Stimulated activated CD4-positive, alpha-beta T cell treated with anti-CD3 and anti-CD28 coated beads, Interleukin-1b, Interleukin-23, amount 100 ng/mL, for 4 hours (primary cell): ENCODE results near the gene TMEM131L.
A peak's percentile ranks its signal among the peaks of the same experiment; 100 is the strongest.
"Not testable (repeated sequence)": the region's sequence is repeated elsewhere in the genome, so short reads cannot be mapped to it uniquely, and the experiment has no call there.

Source experiments
- DNase-seq, 2 donors: peaks; one replicate each; pipeline ENCODE4 v3.0.0-alpha.2; 2020; ENCODE audit warnings: low read depth in 2 of 2

The TMEM131L gene

DNA sequence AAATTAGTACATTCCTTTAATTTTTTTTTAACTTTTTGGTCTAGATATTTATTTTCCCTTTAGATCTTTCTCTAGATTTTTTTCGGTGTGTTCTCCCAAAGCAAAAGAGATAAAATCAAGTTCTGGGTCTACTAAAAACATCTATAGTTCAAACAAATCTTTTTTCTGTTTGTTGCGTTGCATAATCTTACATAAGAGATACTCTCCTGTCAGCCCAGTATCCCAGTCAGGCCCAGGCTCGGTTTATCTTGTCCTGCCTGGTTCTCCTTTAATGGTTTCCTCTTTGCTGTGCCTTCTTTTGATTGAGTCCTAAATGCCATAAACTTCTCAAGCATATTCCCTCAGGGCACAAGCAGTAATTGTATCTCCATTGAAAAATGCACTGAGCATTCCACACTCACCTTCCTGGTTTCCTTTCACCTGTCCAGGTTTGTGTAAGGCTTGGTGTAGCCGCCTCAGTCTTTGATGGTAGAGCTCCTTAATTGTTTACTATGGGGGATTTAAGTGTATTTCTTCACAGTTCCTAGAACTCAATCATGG is 104.9 kb downstream of the TMEM131L start:
- DNase-seq: no peak

DNA sequence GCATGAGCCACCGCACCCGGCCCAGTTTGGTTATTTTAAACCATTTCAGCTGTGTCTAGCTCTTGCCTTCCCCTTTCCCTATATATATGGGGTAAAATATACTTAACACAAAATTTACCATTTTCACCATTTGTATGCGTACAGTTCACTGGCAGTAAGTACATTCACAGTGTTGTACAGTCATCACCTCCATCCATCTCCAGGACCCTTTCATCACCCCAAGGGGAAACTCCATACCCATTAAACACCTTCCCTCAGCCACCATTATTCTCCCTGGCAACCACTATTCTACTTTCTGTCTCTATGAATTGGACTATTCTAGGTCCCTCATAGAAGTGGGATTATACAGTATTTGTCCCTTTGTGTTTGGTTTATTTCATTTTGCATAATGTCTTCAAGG is 106.4 kb downstream of the TMEM131L start:
- no peak for DNase-seq

DNA sequence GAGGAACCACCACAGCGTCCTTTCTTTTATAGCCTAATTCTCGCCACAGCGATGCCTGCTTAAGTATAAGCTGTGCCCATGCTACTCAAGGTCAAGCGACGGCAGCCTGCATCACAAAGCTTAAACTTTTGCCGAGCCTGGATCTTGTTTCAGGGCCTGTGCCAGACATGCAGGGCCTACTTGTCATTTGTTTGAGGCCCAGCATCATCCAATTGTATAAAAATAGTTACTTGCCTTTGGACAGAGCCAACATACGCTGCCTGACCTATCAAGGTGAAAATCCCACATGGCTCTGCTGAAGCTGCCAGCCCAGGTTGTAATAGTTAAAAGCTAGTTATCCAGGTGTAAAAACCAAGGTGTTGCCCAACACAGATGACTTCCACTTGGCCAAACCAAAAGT is 107.1 kb downstream of the TMEM131L start:
- DNase-seq: no peak

DNA sequence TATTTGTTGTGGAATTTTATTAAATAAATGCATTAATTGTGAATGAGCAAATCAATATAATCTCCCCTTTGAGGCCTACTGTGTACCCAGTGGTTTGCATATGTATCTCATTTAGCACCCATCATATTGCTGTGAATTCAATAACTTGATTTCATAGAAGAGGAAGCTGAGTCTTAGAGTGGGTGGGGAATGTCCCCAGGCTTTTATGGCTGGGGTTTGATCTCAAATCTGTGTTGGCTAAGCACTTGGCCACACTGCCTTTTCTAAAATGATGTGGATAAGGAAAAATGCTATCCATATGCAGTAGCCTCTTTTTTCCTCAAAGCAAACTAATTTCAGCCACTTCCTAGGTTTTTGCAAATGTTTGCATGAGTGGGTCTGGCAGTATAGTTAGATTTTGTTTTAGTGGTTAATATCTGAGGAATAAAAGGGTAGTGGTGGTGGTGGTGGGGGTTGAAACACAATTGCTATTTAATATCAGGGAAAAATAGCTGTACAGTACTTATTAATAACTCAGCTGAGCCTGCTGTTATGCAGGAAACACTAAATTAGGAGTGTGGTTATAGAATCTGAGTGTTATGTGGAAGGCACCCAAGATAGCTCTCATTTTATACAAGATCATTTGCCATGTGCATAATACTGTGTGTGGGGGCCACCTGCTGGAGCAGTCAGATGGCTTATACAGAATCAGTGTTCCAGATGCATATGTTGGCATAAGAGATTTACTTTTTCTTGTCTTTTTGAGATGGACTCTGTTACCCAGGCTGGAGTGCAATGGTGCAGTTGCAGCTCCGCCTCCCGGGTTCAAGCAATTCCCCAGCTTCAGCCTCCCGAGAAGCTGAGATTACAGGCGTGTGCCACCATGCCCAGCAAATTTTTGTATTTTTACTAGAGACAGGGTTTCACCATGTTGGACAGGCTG is 108.0 kb downstream of the TMEM131L start:
- peak; percentile 44 to 45 for DNase-seq

DNA sequence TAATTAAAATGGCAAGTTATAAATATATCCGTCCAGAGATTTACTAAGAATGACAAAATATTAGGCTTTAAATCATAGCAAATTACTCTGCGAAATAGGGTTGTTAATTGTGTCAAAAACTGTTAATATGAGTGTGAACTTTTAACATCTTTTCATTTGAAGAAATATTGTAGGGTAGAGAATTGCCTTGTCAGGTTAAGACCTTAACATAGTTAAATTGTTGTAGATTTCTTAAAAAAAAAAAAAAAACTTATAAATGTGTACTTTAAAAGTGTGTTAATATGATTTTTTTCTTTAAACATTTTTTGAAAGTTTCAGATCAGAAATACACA is 110.2 kb downstream of the TMEM131L start:
- DNase-seq: no peak

DNA sequence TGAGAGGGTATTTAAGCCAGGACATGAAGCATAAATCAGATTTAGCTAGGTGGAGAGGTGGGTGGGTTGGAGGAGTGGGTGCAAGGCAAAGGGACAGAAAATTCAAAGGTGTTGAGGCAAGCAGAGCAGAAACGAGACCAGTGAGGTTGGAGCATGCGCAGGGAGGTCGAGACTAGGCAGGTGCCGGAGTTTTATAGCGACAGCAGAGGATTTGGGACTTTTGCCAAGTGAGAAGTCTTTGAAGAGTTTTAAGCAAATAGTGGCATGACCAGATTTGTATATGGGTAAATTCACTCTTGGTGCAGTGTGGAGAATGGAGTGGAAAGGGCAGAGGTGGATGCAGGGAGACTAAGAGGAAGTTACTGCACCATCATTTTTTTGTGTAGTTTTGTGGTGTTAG is 110.9 kb downstream of the TMEM131L start:
- DNase-seq: no peak

DNA sequence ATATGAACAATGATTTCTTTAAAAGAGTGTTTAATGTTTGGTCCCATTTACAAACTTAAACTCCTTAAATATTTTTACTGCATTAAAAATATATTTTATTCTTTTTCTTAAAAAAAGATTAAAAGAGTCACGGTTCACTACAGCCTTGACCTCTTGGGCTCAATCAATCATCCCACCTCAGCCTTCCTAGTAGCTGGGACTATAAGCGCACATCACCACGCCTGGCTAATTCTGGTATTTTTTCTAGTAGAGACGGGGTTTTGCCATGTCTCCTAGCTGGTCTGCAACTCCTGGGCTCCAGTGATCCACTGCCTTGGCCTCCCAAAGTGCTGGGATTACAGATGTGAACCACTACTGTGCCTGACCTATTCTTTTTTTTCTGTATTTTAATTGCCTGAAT is 113.2 kb downstream of the TMEM131L start:
- DNase-seq: no peak

DNA sequence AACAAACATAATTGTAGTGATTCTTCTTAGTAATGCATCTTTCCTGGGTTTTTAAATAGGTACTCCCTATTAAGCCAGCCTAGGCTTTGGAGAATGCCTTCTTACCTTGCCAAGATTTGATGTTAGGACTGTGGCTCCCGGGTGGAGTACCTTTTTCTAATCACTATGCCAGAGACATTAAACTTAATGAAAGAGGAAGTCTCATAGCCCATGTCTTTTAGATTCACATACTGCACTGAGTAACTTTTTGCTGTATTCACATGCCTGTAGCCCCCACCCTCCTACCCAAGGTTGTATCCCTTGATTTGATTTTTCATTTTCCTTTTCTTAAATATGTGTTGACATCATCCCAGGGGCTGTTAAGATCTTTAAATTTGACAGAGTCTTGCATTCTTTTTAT is 113.7 kb downstream of the TMEM131L start:
- DNase-seq: no peak

DNA sequence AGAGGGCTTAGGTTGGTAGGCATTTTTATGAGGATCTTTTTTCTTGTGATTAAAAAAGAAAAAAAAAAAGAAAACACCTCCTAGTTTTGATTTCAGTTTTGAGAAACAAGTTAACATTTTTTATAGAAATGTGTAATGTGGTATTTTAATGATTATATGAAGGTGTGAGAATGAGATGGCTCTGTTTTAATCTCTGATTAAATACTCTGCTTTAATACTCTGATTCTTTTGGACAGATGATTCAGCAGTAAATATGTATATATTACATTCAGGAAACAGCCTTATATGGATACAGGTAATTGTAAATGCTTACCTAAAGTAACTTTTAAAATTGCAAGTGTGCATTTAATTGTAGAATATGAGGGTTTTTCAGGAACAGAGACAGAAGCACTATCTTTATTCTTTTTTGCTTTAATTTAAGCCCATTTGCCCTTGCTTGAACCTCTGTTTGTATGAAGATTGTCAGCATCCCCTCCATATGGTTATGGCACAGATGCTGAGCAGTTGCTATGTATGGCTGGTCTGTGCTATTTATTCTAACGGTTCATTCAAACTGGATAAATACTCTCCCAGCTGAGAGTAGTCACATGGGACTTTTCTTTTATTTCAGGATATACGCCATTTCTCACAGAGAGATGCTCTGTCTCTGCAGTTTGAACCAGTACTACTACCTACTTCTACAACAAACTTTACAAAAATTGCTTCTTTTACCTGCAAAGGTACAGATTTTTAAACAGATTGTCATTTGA is 117.0 kb downstream of the TMEM131L start:
- DNase-seq: no peak

DNA sequence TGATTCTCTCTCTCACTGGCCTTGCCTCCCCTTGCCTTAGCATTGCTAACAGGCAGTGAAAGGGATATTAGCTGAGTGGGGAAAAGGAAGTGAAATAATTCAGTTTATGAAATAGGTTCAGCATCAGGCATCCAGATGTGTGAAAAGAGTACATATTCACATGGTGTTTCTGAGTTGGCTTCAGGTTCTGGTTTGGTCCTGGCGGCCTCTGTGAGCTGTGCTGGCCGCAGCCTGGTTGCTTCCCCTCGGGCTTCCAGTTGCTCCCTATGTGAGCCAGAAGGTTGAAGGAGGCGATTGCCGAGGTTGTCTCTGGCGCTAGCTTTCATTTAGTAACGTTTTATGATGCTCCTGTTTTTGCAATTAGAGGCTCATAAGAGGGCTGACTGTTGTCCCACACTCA is 118.9 kb downstream of the TMEM131L start:
- no peak for DNase-seq

DNA sequence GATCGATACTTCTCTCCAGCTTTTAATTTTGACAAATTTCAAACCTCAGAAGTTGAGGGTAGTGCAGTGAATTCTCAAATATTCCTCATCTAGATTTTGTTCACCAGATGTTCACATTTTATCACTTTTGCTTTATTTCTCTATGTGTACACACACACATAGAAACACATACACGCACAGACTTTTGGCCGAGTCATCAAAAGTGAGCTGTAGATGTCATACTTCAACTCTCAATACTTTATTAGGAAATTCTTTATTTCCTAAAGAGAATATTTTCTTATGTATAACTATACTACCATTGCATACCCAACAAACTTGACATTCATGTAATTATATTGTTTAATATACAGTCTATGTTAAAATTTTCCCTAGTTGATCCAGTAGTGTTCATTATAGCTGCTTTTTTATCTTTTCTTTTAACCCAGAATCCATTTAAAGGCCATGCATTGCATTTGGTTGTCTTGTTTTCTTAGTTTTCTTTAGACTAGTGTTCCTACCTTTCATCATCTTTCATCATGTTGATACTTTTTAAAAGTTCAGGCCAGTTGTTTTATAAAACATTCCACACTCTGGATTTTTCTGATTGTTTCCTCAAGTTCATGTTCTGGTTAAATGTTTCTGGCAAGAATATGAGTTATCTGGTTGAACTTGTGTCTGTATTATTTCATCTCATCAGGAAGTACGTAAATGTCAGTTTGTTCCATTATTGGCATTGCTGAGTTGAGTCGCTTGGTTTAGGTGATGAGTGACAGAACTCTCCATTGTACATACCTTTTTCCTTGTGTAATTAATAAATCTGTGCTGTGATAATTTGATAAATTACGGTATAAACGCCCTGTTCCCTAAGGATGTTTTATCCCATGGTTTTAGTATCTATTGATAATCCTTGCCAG is 123.8 kb downstream of the TMEM131L start:
- DNase-seq: no peak

DNA sequence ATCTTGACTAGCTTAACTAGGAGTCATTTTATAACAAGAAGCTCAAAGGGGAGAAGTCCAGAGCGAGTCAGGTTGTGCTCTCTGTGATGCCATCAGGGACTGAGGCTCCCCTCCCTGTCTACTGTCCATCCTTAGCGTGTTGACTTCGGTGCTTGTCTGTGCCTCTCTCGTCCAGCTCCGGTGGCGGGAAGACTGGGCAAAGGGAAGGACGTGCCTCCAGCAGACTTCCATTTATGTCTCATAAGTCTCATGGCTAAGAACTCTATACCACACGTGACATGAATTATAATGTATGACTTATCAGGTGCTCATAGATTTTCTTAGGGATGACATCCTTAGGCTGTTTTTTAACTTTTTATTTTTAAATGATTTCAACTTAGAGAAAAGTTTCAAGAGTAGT is 125.3 kb downstream of the TMEM131L start:
- no peak for DNase-seq

DNA sequence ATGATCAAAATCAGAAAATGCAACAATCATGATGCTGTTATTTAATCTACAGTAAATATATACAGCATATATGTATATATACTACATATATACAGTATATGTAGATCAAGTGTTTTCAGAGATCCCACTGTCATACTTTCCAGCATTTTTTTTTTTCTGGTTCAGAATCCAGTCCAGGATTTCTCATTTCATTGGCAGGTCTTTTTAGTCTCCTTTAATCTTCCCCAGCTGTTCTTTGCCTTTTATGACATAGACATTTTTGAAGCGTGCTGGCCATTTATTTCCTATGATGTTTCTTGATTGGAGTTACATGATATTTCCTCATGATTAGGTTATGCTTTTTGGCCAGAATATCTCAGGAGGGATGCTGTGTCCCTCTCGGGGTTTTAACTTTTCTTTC is 125.9 kb downstream of the TMEM131L start:
- DNase-seq: no peak

DNA sequence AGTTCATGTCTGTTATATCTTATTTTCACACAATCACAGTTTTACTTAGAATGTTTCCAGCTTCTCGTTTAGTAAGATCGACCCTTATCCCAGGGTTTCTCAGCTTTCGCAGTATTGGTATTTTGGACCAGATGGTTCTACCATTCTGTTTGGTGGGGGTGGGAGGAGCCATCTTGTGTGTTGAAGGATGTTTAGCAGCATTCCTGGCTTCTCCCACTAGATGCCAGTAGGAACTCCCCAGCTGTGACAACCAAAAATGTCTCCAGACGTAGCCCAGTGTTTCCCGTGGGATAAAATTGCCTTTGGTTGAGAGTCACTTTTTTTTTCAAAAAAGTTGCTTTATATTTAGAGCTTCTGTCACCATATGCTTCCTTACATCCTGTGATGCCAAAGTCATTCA is 127.0 kb downstream of the TMEM131L start:
- DNase-seq: no peak

DNA sequence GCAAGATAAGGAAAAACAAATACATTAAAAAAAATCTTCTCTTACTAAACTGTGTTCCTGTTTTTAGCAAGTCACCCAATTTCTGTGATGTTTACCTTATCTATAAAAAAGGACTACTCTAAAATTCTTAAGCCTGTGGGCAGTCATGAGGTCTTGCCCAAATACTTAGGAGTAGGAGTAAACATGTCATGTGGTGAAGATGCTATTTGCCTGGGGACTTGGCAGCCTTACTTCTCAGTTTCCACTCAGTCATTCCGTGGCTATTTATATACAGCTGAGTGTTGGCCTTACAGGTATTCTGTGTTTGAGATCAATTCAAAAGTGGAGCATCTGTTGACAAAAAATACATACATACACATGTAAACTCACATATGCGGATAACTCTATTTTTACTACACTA is 128.1 kb downstream of the TMEM131L start:
- no peak for DNase-seq

DNA sequence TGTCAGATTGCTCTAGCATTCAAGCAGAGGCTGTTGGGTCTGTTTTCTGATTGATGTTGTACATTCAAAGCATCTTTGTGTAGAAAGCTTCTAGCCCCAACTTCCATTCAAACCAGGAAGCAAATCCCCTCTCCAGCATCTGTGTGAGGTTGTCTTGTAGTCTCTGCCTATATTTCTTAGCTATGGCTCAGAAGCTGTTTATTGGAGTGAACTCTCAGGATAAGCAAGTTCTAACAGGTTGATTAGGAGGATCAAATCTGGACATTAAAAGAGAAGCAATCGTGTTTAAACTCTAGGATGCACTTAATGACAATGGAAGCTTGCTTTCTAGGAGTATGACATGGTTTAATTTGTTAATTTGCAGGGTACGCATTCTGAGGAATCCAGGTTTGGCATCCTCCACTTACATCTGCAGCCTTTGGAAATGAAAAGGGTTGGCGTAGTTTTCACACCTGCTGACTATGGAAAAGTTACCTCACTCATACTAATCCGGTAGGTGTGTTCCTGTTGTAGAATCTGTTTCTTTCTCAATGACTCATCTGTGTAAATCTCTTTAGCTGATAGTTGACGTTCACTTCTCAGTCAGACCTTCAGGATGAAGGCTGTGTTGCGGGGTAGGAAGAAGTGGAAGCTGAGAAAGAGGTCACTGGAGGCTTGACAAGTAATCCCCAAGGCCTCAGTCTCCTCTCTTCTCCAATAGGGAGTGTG is 129.9 kb downstream of the TMEM131L start:
- DNase-seq: no peak

DNA sequence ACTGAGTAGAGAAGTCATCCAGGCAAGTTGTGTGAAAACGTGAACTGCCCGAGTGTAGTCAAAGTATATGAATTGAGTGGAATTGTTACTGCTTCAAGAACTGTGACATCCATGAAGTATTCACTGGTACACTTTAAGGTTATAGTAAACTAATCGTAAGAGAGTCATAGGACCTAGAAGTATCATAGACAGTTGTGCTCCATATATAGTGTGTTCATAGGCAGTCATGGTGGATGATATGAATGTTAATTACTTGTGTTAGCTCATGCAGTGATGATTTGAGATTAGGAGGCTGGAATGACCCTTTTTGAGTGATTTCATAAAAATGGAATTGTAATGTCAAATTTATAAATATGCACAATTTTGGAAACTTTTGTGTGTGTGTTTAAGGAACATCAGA is 136.6 kb downstream of the TMEM131L start:
- DNase-seq: no peak

DNA sequence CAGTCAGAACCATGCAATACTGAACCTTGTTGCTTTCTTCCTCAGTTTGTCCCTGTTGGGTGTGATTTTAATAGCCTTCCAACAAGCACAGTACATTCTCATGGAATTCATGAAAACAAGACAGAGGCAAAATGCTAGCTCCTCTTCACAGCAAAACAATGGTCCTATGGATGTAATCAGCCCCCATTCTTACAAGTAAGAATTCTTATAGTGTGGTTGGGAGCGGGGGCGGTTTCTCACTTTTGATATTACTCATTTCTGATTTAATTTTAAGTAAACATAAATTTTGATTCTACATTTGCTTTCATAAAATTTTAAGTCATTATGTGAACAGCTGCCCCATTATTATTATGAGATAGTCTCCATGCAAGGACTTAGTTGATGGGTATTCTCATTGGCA is 137.1 kb downstream of the TMEM131L start:
- peak in 1 of 2 donors; percentile 21 for DNase-seq

DNA sequence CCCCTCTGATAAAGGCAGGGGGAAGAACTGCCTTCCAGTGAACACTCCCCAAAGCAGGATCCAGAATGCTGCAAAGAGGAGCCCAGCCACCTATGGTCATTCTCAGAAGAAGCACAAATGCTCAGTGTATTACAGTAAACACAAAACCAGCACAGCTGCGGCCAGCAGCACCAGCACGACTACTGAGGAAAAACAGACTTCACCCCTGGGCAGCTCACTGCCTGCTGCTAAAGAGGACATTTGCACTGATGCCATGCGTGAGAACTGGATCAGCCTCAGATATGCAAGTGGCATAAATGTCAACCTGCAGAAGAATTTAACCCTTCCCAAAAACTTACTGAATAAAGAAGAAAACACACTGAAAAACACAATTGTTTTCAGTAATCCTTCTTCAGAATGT is 137.7 kb downstream of the TMEM131L start:
- no peak for DNase-seq

DNA sequence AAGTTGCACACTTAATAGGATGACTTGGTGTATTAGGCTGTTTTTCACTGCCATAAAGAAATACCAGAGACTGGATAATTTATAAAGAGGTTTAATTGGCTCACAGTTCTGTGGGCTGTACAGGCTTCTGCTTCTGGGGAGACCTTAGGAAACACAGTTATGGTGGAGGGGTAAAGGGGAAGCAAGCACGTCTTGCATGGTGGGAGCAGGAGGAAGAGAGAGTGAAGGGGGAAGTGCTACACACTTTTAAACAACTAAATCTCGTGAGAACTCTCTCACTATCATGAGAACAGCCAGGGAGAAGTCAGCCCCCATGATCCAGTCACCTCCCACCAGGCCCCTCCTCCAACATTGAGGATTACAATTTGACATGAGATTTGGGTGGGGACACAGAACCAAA is 142.9 kb downstream of the TMEM131L start:
- not testable (repeated sequence) for DNase-seq

DNA sequence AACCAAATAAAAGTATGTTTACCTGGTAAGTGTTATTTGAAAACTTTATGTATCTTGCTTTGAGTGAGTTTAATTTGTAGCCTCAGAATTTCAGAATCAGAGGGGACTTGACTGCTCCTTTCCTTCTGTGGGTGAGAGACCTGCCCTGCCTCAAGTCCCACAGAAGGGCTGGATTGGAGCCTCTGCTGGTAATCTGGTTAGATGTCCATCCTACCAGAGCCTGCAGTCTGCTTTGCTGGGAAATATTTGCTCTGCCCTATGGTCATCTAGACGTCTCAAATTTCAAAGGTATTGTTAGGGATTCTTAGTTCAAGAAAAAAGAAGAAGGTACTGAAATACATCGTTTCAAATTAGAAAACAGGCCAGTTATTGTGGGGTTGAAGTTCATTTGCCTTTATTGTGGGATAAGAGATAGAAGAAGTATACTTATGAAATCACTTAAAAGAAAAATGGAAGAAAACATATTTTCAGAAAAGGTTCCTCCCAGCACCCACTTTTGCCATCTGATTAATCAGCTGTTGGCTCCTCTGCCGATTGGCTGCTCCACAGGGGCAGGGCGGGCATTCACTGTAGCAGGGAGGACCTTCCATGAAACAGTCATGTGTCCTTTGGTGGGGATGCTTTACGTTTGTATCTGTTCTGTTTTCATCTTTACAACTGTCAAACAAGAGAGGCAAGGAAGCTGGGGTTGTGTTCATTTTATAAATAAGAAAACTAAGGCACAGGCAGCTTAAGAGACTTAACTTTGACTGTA is 144.6 kb downstream of the TMEM131L start:
- DNase-seq: no peak
